GM19328 (cell line): ENCODE results near the gene AKAP6.

Experiments
- ATAC-seq: cut with Tn5 transposase; IDR thresholded peaks from one replicate; pipeline ENCODE4 v1.9.1; 2021; ENCODE audit warnings: mild to moderate bottlenecking, moderate library complexity; ENCODE audit not compliant: unreplicated experiment

The AKAP6 gene

GRCh38 chr14:32639208-32639607 lies 310.1 kb downstream of the AKAP6 start:
- no peak for ATAC-seq

- no peak for ATAC-seq
These were observed 316.5 kb downstream of the AKAP6 start for GRCh38 chr14:32645551-32645950.

- ATAC-seq, result no peak
These were observed 319.3 kb downstream of the AKAP6 start for GRCh38 chr14:32648434-32648833.

- ATAC-seq, result no peak
These were observed 320.9 kb downstream of the AKAP6 start for GRCh38 chr14:32650030-32650429.

- no peak for ATAC-seq
These were observed 321.6 kb downstream of the AKAP6 start for GRCh38 chr14:32650665-32651064.

GRCh38 chr14:32654106-32654505 lies 325.0 kb downstream of the AKAP6 start:
- ATAC-seq, result no peak

GRCh38 chr14:32656601-32657000 lies 327.5 kb downstream of the AKAP6 start:
- no peak for ATAC-seq

- ATAC-seq, result no peak
These were observed 328.0 kb downstream of the AKAP6 start for GRCh38 chr14:32657081-32657480.

- no peak for ATAC-seq
These were observed 332.1 kb downstream of the AKAP6 start for GRCh38 chr14:32661216-32661615.

GRCh38 chr14:32662211-32662610 lies 333.1 kb downstream of the AKAP6 start:
- no peak for ATAC-seq

- no peak for ATAC-seq
These were observed 337.2 kb downstream of the AKAP6 start for GRCh38 chr14:32666308-32666707.

- ATAC-seq, result no peak
These were observed 338.2 kb downstream of the AKAP6 start for GRCh38 chr14:32667287-32667686.

- ATAC-seq, result no peak
These were observed 338.7 kb downstream of the AKAP6 start for GRCh38 chr14:32667791-32668190.

- no peak for ATAC-seq
These were observed 340.3 kb downstream of the AKAP6 start for GRCh38 chr14:32669391-32669790.

GRCh38 chr14:32675433-32675832 lies 346.3 kb downstream of the AKAP6 start:
- ATAC-seq, result no peak

GRCh38 chr14:32677129-32677780 lies 348.2 kb downstream of the AKAP6 start:
- ATAC-seq, result no peak

- no peak for ATAC-seq
These were observed 349.0 kb downstream of the AKAP6 start for GRCh38 chr14:32678088-32678487.

GRCh38 chr14:32679927-32680612 lies 351.0 kb downstream of the AKAP6 start:
- ATAC-seq, result no peak

GRCh38 chr14:32681598-32681997 lies 352.5 kb downstream of the AKAP6 start:
- no peak for ATAC-seq

GRCh38 chr14:32682214-32682613 lies 353.1 kb downstream of the AKAP6 start:
- no peak for ATAC-seq

- no peak for ATAC-seq
These were observed 354.6 kb downstream of the AKAP6 start for GRCh38 chr14:32683679-32684078.

GRCh38 chr14:32688941-32689340 lies 359.8 kb downstream of the AKAP6 start:
- no peak for ATAC-seq

GRCh38 chr14:32692441-32692840 lies 363.3 kb downstream of the AKAP6 start:
- ATAC-seq, result no peak
